NK-92 (cell line): ENCODE results near the gene RBMS3.
"Not testable (repeated sequence)": the region's sequence is repeated elsewhere in the genome, so short reads cannot be mapped to it uniquely, and the experiment has no call there.

Source experiments
- DNase-seq: peaks from one replicate; lab custom pipeline; 2025; ENCODE audit not compliant: unreplicated experiment; lab: John Stamatoyannopoulos, UW

RBMS3 gene

DNA sequence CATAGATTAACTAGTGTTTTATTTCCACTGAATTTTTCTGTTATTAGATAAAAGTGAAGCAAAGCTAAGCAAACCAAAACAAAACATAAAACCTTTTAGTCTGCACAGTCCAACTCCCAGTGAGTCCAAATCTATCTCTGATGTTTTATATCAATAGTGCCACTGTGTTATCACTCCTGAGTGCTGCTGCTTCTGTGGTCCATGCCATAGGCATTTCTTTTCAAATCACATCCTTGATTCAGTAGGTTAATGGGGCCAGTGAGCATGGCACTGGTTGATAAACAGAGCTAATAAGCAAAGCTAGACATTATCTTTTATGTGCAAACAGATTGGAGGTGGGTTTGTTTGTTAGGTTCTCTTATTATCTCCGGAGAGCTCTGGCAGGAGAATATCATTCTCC, 30.0 kb downstream of the RBMS3 start:
- no peak for DNase-seq

DNA sequence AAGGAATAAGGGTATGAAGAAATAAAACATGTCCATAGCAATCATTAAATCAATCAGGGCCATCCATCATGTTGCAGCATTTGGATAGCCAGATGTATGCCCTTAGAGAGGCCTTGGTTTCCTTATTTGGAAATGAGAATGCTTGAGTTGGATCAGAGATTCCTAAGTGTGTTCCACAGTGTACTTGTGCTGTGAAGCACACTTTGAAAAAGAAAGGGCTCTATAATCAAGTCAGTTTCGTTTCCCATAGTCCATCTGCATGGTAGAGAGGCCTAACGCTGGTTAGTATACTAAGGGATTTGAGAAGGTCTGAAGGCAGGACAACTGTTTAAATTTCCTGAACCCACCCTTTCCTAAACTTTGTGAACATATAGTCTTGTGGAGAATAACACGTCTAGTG, 30.9 kb downstream of the RBMS3 start:
- no peak for DNase-seq

DNA sequence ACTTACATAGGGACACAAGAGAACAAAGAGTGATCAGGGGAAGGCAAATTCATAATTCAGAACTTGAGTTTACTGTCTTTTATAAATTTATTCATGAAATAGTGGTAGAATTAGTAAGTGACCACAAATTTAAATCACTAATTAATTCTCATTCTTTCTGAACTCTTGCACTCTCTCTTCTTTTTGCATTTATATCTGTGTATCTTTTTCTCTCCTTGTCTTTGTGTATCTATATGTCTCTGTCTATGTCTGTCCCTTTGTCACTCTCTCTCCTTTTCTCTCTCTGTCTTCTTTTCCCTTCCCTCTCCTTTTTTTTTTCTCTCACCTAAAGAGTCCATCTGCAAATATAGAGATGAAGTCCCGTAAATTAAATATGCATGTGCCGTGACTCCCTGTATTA, 31.5 kb downstream of the RBMS3 start:
- DNase-seq = no peak

DNA sequence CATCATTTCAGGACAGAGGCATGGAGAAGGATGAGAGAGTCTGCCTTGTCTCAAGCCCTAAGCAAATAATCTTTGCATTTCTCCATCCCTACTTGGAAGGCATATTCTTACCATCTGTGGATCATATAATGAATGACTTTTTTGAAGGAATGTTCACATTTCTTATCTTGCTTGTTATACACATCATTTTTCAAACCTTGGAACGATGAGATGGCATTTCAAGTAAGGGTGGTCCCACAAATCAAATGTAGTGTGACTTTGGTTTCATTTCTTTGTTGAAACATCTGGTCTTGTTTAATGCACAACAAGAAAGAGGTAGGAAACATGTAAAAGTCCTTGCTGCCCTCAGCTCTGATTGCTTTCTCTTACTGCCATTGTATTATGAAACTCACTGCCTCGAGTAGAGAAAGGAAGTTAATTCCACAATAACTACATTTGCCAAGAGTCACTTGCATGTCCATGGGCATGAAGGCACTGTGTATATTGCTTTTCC, 32.1 kb downstream of the RBMS3 start:
- no peak for DNase-seq

GRCh38 chr3:29313981-29314726, 33.3 kb downstream of the RBMS3 start:
- DNase-seq = no peak

DNA sequence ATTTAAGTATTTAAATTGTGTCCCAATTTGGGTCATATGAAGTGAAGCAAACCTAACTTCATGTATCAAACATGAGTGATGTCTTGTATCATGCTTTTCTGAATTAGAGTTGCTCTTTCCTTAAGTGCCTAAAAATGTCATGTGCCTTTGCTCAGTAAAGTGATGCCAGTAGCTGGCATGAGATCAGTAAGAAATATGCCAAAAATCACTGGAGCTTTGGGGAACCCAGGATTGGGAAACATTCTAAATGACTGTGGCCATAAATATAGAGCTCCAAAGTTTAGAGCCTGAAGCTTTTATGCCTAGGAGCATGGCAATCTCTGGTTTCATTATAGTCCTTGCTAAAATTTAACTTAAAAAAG, 33.8 kb downstream of the RBMS3 start:
- no peak for DNase-seq

- DNase-seq = no peak
Observed at GRCh38 chr3:29317659-29318173, 36.8 kb downstream of the RBMS3 start.

DNA sequence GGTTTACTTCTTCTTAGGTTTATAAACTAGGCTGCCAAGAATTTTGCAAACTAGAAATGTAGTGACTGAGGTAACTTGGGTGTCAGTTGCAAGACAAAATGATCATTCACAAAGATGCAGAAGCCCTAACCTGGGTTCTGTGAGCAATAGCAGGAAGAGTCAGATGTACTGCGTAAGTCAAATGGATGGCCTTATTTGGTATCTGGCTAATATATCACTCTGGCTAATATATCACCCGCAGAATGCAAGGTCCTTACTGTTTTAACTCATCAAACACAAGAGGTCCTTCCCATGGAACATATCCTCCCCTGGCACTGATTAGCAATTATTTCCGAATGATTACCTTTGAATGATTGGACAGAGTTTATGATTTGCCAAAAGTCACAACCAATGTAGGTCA, 37.4 kb downstream of the RBMS3 start:
- no peak for DNase-seq

DNA sequence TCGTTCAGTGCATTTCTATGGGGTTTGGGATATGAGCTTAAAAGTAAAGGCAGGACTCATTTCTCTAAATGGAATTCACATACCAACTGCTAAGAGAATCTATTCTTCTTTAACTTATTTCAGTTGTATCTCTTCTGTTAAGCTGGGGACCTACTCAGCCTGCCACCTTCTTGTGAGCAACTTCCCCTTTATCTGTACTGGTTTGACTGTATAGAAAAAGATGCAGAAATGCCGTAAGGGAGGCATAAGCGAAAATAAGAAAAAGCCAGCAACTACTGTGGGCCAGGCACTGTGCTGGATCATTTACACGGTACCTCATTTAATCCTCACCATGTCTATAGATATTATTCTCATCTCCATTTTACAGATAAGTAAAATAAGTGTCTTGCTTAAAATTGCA, 38.4 kb downstream of the RBMS3 start:
- no peak for DNase-seq

- no peak for DNase-seq
Observed at GRCh38 chr3:29319798-29320197, 38.9 kb downstream of the RBMS3 start.

- no peak for DNase-seq
Observed at GRCh38 chr3:29322586-29322985, 41.7 kb downstream of the RBMS3 start.

- DNase-seq = no peak
Observed at GRCh38 chr3:29324180-29324651, 43.3 kb downstream of the RBMS3 start.

DNA sequence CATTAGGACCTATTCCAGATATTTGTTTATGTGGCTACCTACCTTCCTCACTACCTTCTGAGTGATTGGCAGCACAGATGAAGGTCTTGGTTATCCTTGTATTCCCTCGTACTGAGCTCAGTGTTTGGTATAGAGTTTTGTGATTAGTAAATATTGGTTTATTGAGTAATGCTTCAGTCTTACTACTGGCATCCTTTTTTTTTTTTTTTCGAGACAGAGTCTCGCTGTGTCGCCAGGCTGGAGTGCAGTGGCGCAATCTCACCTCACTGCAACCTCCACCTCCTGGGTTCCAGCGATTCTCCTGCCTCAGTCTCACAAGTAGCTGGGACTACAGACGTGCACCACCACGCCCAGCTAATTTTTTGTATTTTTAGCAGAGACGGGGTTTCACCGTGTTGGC, 45.7 kb downstream of the RBMS3 start:
- DNase-seq = not testable (repeated sequence)

DNA sequence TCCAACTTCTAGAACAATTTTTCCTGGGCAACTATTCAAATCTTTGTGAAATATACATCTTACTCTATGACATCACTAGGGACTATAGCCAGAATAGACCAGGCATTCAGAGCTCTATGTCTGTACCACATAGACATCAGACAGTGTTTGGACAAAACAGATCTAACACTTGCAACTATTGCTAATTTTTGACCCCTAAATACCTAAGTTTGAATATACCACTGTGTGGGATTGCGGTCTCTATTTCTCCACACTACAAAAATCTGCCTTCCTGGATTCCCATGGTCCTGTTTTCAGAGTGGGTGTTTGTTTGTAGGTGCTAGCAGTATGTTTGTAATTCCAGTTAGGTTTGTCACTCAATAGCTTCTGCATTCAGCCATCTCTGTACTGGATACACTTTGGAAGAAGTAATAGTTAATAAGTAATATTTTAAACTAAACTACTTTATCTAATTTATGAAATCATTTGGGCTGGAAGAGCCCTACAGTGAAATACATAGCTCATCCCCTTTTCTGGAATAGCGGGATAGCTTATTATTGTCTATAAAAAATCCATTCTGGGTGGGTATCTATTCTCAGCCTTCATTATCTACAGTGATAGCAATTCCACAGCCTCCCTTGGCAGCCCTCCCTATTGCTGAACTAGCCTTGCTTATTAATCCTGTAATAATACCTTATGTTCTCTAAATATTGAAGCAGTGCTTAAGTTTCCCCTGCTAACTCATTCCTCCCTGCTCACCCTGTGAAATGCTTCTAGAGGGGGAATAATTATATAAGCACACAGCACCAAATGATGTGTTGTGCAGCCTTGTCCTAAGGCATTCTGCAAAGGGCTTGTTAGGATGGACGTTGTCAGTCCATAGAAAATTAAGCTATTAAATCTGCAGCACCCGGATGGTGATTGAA, 49.4 kb downstream of the RBMS3 start:
- DNase-seq = no peak

DNA sequence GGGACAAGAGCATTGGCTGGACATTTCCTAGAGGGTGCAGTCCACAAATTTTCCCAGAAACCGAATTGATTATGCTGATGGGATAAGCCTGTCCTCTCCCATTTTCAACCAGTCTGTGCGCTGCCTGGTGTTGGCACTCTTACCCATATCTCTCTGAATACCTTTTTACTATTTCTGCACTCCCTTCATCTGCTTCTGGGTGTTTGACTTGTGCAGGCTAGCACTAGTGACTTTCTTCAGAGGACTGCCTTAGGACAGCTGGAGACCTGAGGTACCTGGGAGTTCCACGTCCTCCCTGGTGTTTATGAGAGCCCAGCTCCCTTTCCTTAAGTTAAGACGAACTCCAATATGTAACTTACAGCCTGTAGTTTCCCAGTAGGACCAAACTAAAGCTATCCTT, 50.2 kb downstream of the RBMS3 start:
- DNase-seq = no peak

- no peak for DNase-seq
Observed at GRCh38 chr3:29331456-29332194, 50.8 kb downstream of the RBMS3 start.

GRCh38 chr3:29332195-29332637, 51.3 kb downstream of the RBMS3 start:
- DNase-seq = no peak

DNA sequence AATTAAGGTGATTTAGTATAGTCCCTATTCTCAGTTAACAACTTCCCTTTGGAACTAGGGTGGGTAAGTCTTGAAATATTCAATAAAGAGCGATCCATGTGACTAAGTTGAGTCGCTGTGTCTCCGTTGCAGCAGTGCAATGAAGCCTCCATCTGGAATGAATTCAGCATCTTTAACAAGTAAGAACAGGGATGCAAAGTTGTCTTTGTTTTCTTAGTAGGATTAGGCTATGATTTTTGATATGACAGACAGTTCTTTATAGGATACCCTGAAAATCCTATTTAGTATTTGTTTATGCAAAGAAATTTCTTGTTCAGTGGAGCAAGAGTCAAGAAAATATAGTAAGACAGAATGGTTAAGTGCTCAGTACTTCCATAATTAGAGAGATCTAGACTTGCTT, 52.7 kb downstream of the RBMS3 start:
- DNase-seq = no peak

- DNase-seq = no peak
Observed at GRCh38 chr3:29334706-29335105, 53.8 kb downstream of the RBMS3 start.

GRCh38 chr3:29335438-29335837, 54.6 kb downstream of the RBMS3 start:
- DNase-seq = no peak

- DNase-seq = no peak
Observed at GRCh38 chr3:29335943-29336342, 55.1 kb downstream of the RBMS3 start.
